C4-2B (cell line): ENCODE data around the gene MIOX.

Source experiments
- H3K27ac ChIP-seq: fragments of 450-650 bp; 2 replicates; pipeline ENCODE4 v1.5.1; 2017
- ZFX ChIP-seq: fragments of 450-650 bp; IDR thresholded peaks from 2 replicates; pipeline ENCODE4 v1.6.1; 2017
- TF ChIP-seq, protein P1 (sequence below): fragments of 450-650 bp; conservative IDR thresholded peaks from 2 replicates; pipeline ENCODE4 v1.5.1; 2017; ENCODE audit warnings: mild to moderate bottlenecking

Gene MIOX

GRCh38 chr22:50502628-50503474 lies 16.2 kb downstream of the MIOX start:
- TF ChIP-seq, protein P1, sequence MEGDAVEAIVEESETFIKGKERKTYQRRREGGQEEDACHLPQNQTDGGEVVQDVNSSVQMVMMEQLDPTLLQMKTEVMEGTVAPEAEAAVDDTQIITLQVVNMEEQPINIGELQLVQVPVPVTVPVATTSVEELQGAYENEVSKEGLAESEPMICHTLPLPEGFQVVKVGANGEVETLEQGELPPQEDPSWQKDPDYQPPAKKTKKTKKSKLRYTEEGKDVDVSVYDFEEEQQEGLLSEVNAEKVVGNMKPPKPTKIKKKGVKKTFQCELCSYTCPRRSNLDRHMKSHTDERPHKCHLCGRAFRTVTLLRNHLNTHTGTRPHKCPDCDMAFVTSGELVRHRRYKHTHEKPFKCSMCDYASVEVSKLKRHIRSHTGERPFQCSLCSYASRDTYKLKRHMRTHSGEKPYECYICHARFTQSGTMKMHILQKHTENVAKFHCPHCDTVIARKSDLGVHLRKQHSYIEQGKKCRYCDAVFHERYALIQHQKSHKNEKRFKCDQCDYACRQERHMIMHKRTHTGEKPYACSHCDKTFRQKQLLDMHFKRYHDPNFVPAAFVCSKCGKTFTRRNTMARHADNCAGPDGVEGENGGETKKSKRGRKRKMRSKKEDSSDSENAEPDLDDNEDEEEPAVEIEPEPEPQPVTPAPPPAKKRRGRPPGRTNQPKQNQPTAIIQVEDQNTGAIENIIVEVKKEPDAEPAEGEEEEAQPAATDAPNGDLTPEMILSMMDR: no peak
- TF ChIP-seq ZFX: no peak

DNA sequence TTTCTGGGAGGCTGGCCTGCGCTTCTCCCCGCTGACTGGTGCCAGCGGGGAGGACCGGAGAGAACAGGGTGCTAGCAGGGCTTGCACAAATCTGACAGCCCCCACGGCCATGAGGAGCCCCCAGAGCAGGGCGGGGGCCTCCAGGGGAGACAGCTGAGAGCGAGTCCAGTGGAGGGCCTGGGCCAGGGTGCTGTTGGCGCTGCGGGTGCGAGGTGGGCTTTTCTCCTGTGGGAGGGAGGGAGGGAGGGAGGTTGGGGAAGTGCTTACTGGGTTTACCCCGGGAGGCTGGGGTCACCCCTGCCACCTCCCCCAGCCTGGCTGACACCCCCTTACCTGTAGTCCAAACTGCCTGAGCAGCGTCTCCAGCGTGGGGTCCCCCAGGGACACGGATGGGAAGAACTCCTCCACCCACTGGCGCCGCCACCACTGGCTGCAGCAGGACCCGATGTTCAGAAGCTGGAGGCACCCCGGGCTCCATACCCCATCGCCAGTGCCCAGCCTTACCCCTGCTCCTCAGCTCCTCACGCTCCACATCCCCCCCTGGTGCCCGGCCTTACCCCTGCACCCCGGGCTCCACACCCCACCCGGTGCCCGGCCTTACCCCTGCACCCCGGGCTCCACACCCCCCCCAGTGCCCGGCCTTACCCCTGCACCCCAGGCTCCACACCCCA lies 17.0 kb downstream of the MIOX start:
- TF ChIP-seq, protein P1: no peak
- TF ChIP-seq ZFX: no peak
- H3K27ac ChIP-seq: no peak overlapping the region

More at GRCh38 chr22:50502628-50503474, 16.2 kb downstream of the MIOX start:
- H3K27ac ChIP-seq: no peak overlapping the region

- no peak overlapping the region for H3K27ac ChIP-seq
- TF ChIP-seq ZFX: no peak
- TF ChIP-seq, protein P1: no peak
Measured at GRCh38 chr22:50504369-50505211, 17.9 kb downstream of the MIOX start.

- no peak for TF ChIP-seq ZFX
- TF ChIP-seq, protein P1: no peak
- H3K27ac ChIP-seq: no peak overlapping the region
Measured at GRCh38 chr22:50505276-50505775, 18.7 kb downstream of the MIOX start.

GRCh38 chr22:50505776-50506610 lies 19.3 kb downstream of the MIOX start:
- peak overlapping the region; percentile 85 for H3K27ac ChIP-seq
- TF ChIP-seq ZFX: no peak
- TF ChIP-seq, protein P1: no peak

- peak overlapping the region; percentile 85 for H3K27ac ChIP-seq
- TF ChIP-seq, protein P1: no peak
- no peak for TF ChIP-seq ZFX
Measured at GRCh38 chr22:50506611-50507420, 20.2 kb downstream of the MIOX start.
